Measurements from ENCODE around the gene ADAM33. TPM values are rescaled to one million over a fixed set of nuclear protein-coding genes. Genes with fewer than 3 reads are reported as not detected.

The ADAM33 gene
- total RNA-seq (2014; rRNA removed; shearing (Covaris generic)) (4.0 and 6.0 TPM in 2 replicates), polyA plus RNA-seq (2016; fragmentation: Nextera tagmentation; extraction: Ambion mirVana) (2.4 and 2.8 TPM in 2 replicates)
- long read RNA-seq, result 0 reads

DNA sequence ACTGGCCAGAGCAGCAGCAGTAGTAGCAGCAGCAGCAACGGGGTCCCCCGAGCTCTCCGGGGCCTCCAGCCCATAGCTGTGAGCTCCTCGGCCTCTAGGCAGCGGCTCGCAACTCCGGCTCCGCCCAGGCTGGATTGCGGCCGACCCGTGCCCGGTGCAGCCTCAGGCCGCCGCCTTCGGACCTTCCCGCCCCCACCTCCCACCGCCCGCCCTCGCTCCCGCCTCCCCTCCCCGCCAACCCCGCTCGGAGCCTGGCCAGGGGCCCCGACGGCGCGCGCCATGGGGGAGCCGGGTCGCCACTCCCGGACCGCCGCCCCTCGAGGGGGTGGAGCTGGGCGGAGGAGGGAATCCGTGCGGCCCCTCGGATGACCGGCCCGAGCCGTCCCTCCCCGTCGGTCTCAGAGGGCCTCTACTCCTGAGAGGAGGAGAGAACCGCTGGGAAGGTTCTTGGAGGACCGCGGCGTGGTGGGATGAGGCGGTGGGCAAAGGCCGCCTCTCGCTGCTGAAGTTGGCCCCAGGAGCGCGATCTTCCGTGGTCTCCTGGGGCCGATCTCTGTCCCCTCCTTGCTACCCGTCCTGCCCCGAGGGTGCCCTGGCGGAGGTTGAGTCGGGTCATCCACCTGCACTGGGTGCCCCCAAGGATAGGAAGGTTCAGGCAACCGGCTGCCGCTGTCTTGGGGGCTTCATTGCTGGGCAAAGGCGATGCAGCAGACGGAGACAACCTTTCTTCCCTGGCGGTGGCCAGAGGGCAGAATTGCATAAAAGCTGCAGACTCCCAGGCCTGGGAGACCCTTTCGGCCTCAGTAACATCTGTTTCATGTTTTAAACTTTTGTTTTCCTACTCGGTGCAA lies at the start of gene ADAM33:
ADAM33 (minus strand) TSS at position 80 of the 851 bp plus-strand sequence; CDS start at position 74, 6 bp downstream.
- H3K36me3 Mint-ChIP-seq (ENCODE audit: low read depth), result no peaks in the 10 kb centered on the region
- Histone ChIP-seq H3K9me2 (ENCODE audit: insufficient read depth) (no peaks in the 10 kb centered on the region), H3K4me3 (peak within 1 kb of the TSS; percentile 74), H3K4me1 (ENCODE audit: insufficient read depth) (peaks cover 27% of the 10 kb centered on the region), H3K27ac (ENCODE audit: low read depth) (no peak within 1 kb of the TSS), H3K27me3 (ENCODE audit: insufficient read depth) (peaks cover 33% of the 10 kb centered on the region), H3K79me2 (replicated peaks; ENCODE audit: insufficient read depth) (no peaks in the 10 kb centered on the region), H2AFZ (peak within 1 kb of the TSS; percentile 97), H4K20me1 (replicated peaks; ENCODE audit: insufficient read depth) (no peaks in the 10 kb centered on the region), H3K36me3 (ENCODE audit: insufficient read depth) (no peaks in the 10 kb centered on the region), H3K4me2 (peak within 1 kb of the TSS; percentile 90), H3F3A (replicated peaks; ENCODE audit: low read depth) (0 out of 2 replicates have a peak, but pooled peaks cover 3% of the 10 kb centered on the region)
- TF ChIP-seq CREB1 (CRISPR knock-in tag; IDR thresholded peaks at IDR 0.05; ENCODE audit: low read depth) (no peak), EZH2 (IDR thresholded peaks at IDR 0.05; ENCODE audit: low read depth, unreplicated experiment) (peak; percentile 49), POLR2AphosphoS5 (IDR thresholded peaks at IDR 0.05; ENCODE audit: low read depth) (peak; percentile 37; the same call in 1 of the 2 replicates)
- peaks cover 31% of the 10 kb centered on the region for H3K27me3 Mint-ChIP-seq (ENCODE audit: insufficient read depth, low read depth, poor library complexity)
- DNase-seq (ENCODE audit: low spot score) (peak; percentile 66), ATAC-seq (peak; percentile 61)
- no peak within 1 kb of the TSS for H3K27ac Mint-ChIP-seq
- H3K9me3 Mint-ChIP-seq, result no peaks in the 10 kb centered on the region
- peaks cover 37% of the 10 kb centered on the region for H3K4me1 Mint-ChIP-seq
- H3K4me3 Mint-ChIP-seq, result peak within 1 kb of the TSS; percentile 69

DNA sequence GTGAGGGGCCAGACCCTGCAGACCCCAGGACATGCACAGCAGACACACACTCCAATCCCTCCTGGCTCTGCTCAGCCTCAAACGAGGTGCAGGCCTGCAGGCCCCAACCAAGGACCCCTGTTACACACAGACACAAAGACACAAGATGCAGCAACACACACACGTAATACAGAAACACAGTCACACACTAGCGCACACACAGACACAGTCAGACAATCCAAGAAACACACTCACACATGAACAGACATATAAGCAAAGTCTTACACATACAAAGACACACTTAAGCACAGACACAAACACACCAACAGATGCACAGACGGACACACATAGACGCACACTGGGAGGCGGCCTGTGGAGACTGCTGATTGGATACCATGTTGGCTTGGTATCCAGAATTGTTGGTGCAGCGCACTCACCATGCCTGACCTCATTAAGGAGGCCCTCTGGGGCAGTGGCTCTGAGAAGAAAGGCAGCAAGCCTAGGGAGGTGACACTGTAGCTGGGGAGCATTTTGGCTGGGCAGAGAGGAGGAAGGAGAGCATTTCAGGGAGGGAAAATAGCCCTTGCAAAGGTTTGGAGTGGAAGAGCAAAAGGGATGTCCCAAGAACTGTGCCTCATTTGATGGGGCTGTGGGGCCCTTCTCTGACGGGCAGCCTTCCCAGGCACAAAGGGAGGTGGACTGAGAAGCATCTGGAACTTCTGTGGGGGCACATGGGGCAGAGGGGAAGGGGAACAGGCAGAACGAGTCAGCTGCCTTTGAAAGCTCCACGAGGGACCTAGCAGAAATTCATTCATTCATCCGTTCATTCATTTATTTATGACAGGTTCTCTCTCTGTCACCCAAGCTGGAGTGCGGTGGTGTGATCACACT lies 49.2 kb upstream of the ADAM33 start:
- no peaks in the 10 kb centered on the region; the same call in 2 of the 3 replicates for H3K36me3 Mint-ChIP-seq (ENCODE audit: low read depth)
- H3K27ac Mint-ChIP-seq, result no peak overlapping the region
- Histone ChIP-seq H3K27me3 (ENCODE audit: insufficient read depth) (peaks cover 37% of the 10 kb centered on the region), H2AFZ (no peak overlapping the region), H3K9me2 (ENCODE audit: insufficient read depth) (no peaks in the 10 kb centered on the region), H3K4me2 (no peak overlapping the region), H3K4me1 (ENCODE audit: insufficient read depth) (peaks cover 13% of the 10 kb centered on the region), H3F3A (replicated peaks; ENCODE audit: low read depth) (no peaks in the 10 kb centered on the region), H3K79me2 (replicated peaks; ENCODE audit: insufficient read depth) (no peaks in the 10 kb centered on the region), H3K36me3 (ENCODE audit: insufficient read depth) (no peaks in the 10 kb centered on the region), H3K4me3 (no peak overlapping the region), H3K27ac (ENCODE audit: low read depth) (no peak overlapping the region), H4K20me1 (replicated peaks; ENCODE audit: insufficient read depth) (no peaks in the 10 kb centered on the region)
- no peaks in the 10 kb centered on the region; the same call in 1 of the 3 replicates for H3K9me3 Mint-ChIP-seq
- peaks cover 19% of the 10 kb centered on the region for H3K4me1 Mint-ChIP-seq
- DNase-seq (ENCODE audit: low spot score), result no peak
- H3K27me3 Mint-ChIP-seq (ENCODE audit: insufficient read depth, low read depth, poor library complexity), result peaks cover 32% of the 10 kb centered on the region
- no peak for ATAC-seq
- peak overlapping the region; percentile 41; the same call in 2 of the 3 replicates for H3K4me3 Mint-ChIP-seq
- TF ChIP-seq, protein P1, sequence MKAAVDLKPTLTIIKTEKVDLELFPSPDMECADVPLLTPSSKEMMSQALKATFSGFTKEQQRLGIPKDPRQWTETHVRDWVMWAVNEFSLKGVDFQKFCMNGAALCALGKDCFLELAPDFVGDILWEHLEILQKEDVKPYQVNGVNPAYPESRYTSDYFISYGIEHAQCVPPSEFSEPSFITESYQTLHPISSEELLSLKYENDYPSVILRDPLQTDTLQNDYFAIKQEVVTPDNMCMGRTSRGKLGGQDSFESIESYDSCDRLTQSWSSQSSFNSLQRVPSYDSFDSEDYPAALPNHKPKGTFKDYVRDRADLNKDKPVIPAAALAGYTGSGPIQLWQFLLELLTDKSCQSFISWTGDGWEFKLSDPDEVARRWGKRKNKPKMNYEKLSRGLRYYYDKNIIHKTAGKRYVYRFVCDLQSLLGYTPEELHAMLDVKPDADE (IDR thresholded peaks at IDR 0.05), result no peak
- no peak for TF ChIP-seq NANOG (IDR thresholded peaks at IDR 0.05; ENCODE audit: borderline replicate concordance)
- TF ChIP-seq CTCF (conservative IDR thresholded peaks at IDR 0.05; ENCODE audit: low read depth in 2 of 2), result no peak
- no peak for TF ChIP-seq ZNF114 (CRISPR knock-in tag; IDR thresholded peaks at IDR 0.05)
- no peak for TF ChIP-seq CREB1 (CRISPR knock-in tag; IDR thresholded peaks at IDR 0.05; ENCODE audit: low read depth)
- TF ChIP-seq, protein P2, sequence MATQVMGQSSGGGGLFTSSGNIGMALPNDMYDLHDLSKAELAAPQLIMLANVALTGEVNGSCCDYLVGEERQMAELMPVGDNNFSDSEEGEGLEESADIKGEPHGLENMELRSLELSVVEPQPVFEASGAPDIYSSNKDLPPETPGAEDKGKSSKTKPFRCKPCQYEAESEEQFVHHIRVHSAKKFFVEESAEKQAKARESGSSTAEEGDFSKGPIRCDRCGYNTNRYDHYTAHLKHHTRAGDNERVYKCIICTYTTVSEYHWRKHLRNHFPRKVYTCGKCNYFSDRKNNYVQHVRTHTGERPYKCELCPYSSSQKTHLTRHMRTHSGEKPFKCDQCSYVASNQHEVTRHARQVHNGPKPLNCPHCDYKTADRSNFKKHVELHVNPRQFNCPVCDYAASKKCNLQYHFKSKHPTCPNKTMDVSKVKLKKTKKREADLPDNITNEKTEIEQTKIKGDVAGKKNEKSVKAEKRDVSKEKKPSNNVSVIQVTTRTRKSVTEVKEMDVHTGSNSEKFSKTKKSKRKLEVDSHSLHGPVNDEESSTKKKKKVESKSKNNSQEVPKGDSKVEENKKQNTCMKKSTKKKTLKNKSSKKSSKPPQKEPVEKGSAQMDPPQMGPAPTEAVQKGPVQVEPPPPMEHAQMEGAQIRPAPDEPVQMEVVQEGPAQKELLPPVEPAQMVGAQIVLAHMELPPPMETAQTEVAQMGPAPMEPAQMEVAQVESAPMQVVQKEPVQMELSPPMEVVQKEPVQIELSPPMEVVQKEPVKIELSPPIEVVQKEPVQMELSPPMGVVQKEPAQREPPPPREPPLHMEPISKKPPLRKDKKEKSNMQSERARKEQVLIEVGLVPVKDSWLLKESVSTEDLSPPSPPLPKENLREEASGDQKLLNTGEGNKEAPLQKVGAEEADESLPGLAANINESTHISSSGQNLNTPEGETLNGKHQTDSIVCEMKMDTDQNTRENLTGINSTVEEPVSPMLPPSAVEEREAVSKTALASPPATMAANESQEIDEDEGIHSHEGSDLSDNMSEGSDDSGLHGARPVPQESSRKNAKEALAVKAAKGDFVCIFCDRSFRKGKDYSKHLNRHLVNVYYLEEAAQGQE (IDR thresholded peaks at IDR 0.05; ENCODE audit: unreplicated experiment), result no peak
